Neural progenitor cell (in vitro differentiated cells): ENCODE data around the gene ENO4.

Source experiments
- EZH2 ChIP-seq: fragments of 200-600 bp; sonication (generic); IDR thresholded peaks from 2 replicates; pipeline ENCODE4 v1.6.1; 2017; ENCODE audit warnings: antibody characterized with exemption, mild to moderate bottlenecking, moderate library complexity
- TF ChIP-seq, protein P1 (sequence below): fragments of 200-600 bp; sonication (generic); IDR thresholded peaks from 2 replicates; pipeline ENCODE4 v1.5.1; 2017; ENCODE audit warnings: antibody characterized with exemption, mild to moderate bottlenecking

DNA sequence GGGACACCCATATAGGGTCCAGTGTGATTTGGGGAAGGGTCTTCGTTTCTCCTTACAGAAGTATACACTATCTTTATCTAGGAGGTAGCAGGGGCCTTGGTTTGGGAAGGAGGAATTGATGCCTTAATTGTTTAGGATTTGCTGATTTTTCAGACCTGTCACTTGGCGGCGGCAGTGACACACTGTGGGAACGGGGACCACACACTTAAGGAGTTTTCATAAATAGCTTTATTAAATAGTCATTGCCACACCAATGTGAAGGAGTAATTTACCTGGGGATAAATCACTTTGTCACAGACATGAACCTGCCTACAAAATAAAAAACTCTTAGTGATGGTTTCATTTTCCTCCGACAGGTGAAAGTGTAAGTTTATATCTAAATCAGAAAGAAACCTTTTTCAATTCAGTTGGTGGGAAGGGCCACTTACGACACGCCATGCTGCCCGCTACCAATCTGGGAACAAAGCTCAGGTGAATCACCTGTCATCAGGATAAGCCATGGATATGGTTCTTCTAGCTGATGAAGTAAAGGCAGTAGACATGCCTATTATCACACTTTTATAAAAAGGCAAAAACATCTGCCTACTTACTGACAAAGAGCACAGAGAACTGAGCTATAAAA is 12.3 kb upstream of the ENO4 start:
- TF ChIP-seq EZH2, result no peak
- TF ChIP-seq, protein P1, sequence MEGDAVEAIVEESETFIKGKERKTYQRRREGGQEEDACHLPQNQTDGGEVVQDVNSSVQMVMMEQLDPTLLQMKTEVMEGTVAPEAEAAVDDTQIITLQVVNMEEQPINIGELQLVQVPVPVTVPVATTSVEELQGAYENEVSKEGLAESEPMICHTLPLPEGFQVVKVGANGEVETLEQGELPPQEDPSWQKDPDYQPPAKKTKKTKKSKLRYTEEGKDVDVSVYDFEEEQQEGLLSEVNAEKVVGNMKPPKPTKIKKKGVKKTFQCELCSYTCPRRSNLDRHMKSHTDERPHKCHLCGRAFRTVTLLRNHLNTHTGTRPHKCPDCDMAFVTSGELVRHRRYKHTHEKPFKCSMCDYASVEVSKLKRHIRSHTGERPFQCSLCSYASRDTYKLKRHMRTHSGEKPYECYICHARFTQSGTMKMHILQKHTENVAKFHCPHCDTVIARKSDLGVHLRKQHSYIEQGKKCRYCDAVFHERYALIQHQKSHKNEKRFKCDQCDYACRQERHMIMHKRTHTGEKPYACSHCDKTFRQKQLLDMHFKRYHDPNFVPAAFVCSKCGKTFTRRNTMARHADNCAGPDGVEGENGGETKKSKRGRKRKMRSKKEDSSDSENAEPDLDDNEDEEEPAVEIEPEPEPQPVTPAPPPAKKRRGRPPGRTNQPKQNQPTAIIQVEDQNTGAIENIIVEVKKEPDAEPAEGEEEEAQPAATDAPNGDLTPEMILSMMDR, result peak; percentile 41
